ENCODE data around the gene SULT4A1. TPM values are rescaled to one million over a fixed set of nuclear protein-coding genes. Genes with fewer than 3 reads are reported as not detected.

The SULT4A1 gene
- polyA plus RNA-seq, 1 of the 3 experiments (the other 2 are of a cell fraction): 3.9 TPM

GRCh38 chr22:43894122-43894521 lies 31.8 kb upstream of the SULT4A1 start:
- no CpG with 5 or more reads among the region's 5 CpGs for WGBS (ENCODE audit: low lambda C conversion rate)
- Histone ChIP-seq H3K9ac (no peak overlapping the region), H3K27ac (ENCODE audit: low read depth in 2 of 2, low read length in 1 of 2) (no peak overlapping the region), H4K20me1 (ENCODE audit: insufficient read depth) (no peaks in the 10 kb centered on the region), H3K36me3 (replicated peaks in 1 of 2; ENCODE audit: control insufficient read depth in 1 of 2, insufficient read depth in 2 of 2, low read length in 1 of 2) (no peaks in the 10 kb centered on the region), H3K4me2 (no peak overlapping the region), H3K27me3 (ENCODE audit: insufficient read depth) (no peaks in the 10 kb centered on the region; the same call in 1 of the 2 replicates), H3K4me3 (ENCODE audit: low read depth in 2 of 2, low read length in 1 of 2) (no peak overlapping the region), H3K9me3 (no peaks in the 10 kb centered on the region), H3K79me2 (ENCODE audit: insufficient read depth) (no peaks in the 10 kb centered on the region), H2AFZ (ENCODE audit: low read depth) (no peak overlapping the region), H3K4me1 (ENCODE audit: control insufficient read depth in 1 of 2, insufficient read depth in 2 of 2, low read depth in 1 of 2, low read length in 1 of 2) (peaks cover 0 to 12% of the 10 kb centered on the region in 2 experiments; a peak in 2 of 4 replicates), H3K9me2 (no peaks in the 10 kb centered on the region), H3F3A (replicated peaks; ENCODE audit: insufficient read depth) (no peaks in the 10 kb centered on the region)
- ChIA-PET CTCF (interaction anchor here (1.0 kb wide), 1 partner anchor 11 kb away, joined by 4 read pairs; no protein-coding TSS in a partner anchor), POLR2A (no interaction called here)
- no peak for DNase-seq
- no peak for TF ChIP-seq PBX3 (IDR thresholded peaks at IDR 0.05)

- no peaks in the 10 kb centered on the region for H3F3A ChIP-seq (replicated peaks; ENCODE audit: insufficient read depth)
- H3K27ac ChIP-seq (ENCODE audit: low read depth in 2 of 2, low read length in 1 of 2): no peak overlapping the region
- no CpG with 5 or more reads among the region's 5 CpGs for WGBS (ENCODE audit: low lambda C conversion rate)
- H3K4me1 ChIP-seq (ENCODE audit: control insufficient read depth in 1 of 2, insufficient read depth in 2 of 2, low read depth in 1 of 2, low read length in 1 of 2): peaks cover 0 to 9% of the 10 kb centered on the region in 2 experiments; a peak in 2 of 4 replicates
- no peak for DNase-seq
- H3K4me3 ChIP-seq (ENCODE audit: low read depth in 2 of 2, low read length in 1 of 2): no peak overlapping the region
- no peaks in the 10 kb centered on the region for H3K79me2 ChIP-seq (ENCODE audit: insufficient read depth)
- no peaks in the 10 kb centered on the region for H3K36me3 ChIP-seq (replicated peaks in 1 of 2; ENCODE audit: control insufficient read depth in 1 of 2, insufficient read depth in 2 of 2, low read length in 1 of 2)
- no peaks in the 10 kb centered on the region for H3K9me2 ChIP-seq
- ChIA-PET CTCF (interaction anchor here (0.9 kb wide), 1 partner anchor 10 kb away, joined by 3 read pairs; no protein-coding TSS in a partner anchor), POLR2A (no interaction called here)
- H3K4me2 ChIP-seq: no peak overlapping the region
- no peak for TF ChIP-seq POLR2AphosphoS5 (IDR thresholded peaks at IDR 0.05; ENCODE audit: low read depth, low read length)
- no peak for TF ChIP-seq RXRA (IDR thresholded peaks at IDR 0.05; ENCODE audit: borderline replicate concordance, low read depth)
- no peak for TF ChIP-seq CTCF (IDR thresholded peaks at IDR 0.05)
- no peak for TF ChIP-seq TEAD4 (IDR thresholded peaks at IDR 0.05; ENCODE audit: borderline replicate concordance, insufficient read depth)
- no peak for TF ChIP-seq ELF1 (IDR thresholded peaks at IDR 0.05)
- TF ChIP-seq CHD2 (IDR thresholded peaks at IDR 0.05; ENCODE audit: low read length, partially characterized antibody): no peak
- TF ChIP-seq MAX (IDR thresholded peaks at IDR 0.05; ENCODE audit: low read depth): no peak
- no peak for TF ChIP-seq NRF1 (IDR thresholded peaks at IDR 0.05; ENCODE audit: low read depth, low read length)
- no peak for TF ChIP-seq REST (IDR thresholded peaks at IDR 0.05; ENCODE audit: low read depth, low read length)
- TF ChIP-seq RFX5 (IDR thresholded peaks at IDR 0.05; ENCODE audit: low read length): no peak
- no peak for TF ChIP-seq EZH2phosphoT487 (IDR thresholded peaks at IDR 0.05; ENCODE audit: borderline replicate concordance, low read depth)
- no peak for TF ChIP-seq FOXJ3 (CRISPR knock-in tag; IDR thresholded peaks at IDR 0.05)
- TF ChIP-seq ZBTB33 (IDR thresholded peaks at IDR 0.05; ENCODE audit: borderline replicate concordance, low read depth): no peak
- no peak for TF ChIP-seq NFIC (IDR thresholded peaks at IDR 0.05; ENCODE audit: borderline replicate concordance)
- H3K27me3 ChIP-seq (ENCODE audit: insufficient read depth): no peaks in the 10 kb centered on the region; the same call in 1 of the 2 replicates
- H2AFZ ChIP-seq (ENCODE audit: low read depth): no peak overlapping the region
- no peaks in the 10 kb centered on the region for H3K9me3 ChIP-seq
- H3K9ac ChIP-seq: no peak overlapping the region
- no peaks in the 10 kb centered on the region for H4K20me1 ChIP-seq (ENCODE audit: insufficient read depth)
Measured at GRCh38 chr22:43893266-43893665, 31.0 kb upstream of the SULT4A1 start.

Measured in SK-N-SH (cell line).